NCI-H1694 treated with DMSO at 0.1 percent for 48 hours (cell line): ENCODE measurements around the gene PPARA.
A peak's percentile ranks its signal among the peaks of the same experiment; 100 is the strongest.
"Not testable (repeated sequence)": the region's sequence is repeated elsewhere in the genome, so short reads cannot be mapped to it uniquely, and the experiment has no call there.

Experiments used
- DNase-seq: peaks from one replicate; lab custom pipeline; 2025; lab: John Stamatoyannopoulos, UW

The PPARA gene

GRCh38 chr22:46244771-46245170, 94.4 kb downstream of the PPARA start:
- DNase-seq: no peak

- DNase-seq: no peak
Observed at GRCh38 chr22:46245511-46245910, 95.2 kb downstream of the PPARA start.

- no peak for DNase-seq
Observed at GRCh38 chr22:46246178-46246577, 95.9 kb downstream of the PPARA start.

GRCh38 chr22:46247443-46247975, 97.2 kb downstream of the PPARA start:
- DNase-seq: no peak

GRCh38 chr22:46250035-46250782, 99.9 kb downstream of the PPARA start, which contains the start of gene CDPF1:
TSS of gene CDPF1 (minus strand) at chr22:46250293. CDS start at chr22:46248284, 2,009 bp downstream.
- DNase-seq: peak; percentile 77

GRCh38 chr22:46250783-46251125, 100.4 kb downstream of the PPARA start:
- DNase-seq: no peak

- DNase-seq: no peak
Observed at GRCh38 chr22:46251266-46251665, 100.9 kb downstream of the PPARA start.

- DNase-seq: no peak
Observed at GRCh38 chr22:46251816-46252380, 101.6 kb downstream of the PPARA start.

GRCh38 chr22:46256358-46256958, 106.1 kb downstream of the PPARA start:
- DNase-seq: no peak

GRCh38 chr22:46259374-46259773, 109.0 kb downstream of the PPARA start:
- no peak for DNase-seq

- no peak for DNase-seq
Observed at GRCh38 chr22:46260038-46260437, 109.7 kb downstream of the PPARA start.

- no peak for DNase-seq
Observed at GRCh38 chr22:46262449-46263215, 112.3 kb downstream of the PPARA start.

- no peak for DNase-seq
Observed at GRCh38 chr22:46263216-46263590, 112.9 kb downstream of the PPARA start, which contains the start of gene PKDREJ. TSS of gene PKDREJ (minus strand) at chr22:46263343. CDS start at chr22:46263322, 21 bp downstream.

GRCh38 chr22:46264520-46264919, 114.2 kb downstream of the PPARA start:
- DNase-seq: not testable (repeated sequence)

- DNase-seq: not testable (repeated sequence)
Observed at GRCh38 chr22:46265627-46266026, 115.3 kb downstream of the PPARA start.

GRCh38 chr22:46267431-46268279, 117.3 kb downstream of the PPARA start, which contains the start of gene TTC38:
TSS of gene TTC38 (plus strand) at chr22:46268008. CDS start at chr22:46268040, 32 bp downstream.
- peak; percentile 13 for DNase-seq

GRCh38 chr22:46269564-46269963, 119.2 kb downstream of the PPARA start:
- DNase-seq: no peak

- DNase-seq: no peak
Observed at GRCh38 chr22:46272196-46272595, 121.9 kb downstream of the PPARA start.

- DNase-seq: no peak
Observed at GRCh38 chr22:46272762-46273431, 122.6 kb downstream of the PPARA start.

GRCh38 chr22:46273432-46274148, 123.3 kb downstream of the PPARA start:
- no peak for DNase-seq
